PFSK-1 (cell line): ENCODE data around the gene FNTB.

ENCODE experiments used
- FOXP2 ChIP-seq: optimal IDR thresholded peaks from 2 replicates; pipeline ENCODE3; 2011; ENCODE audit warnings: borderline replicate concordance, control low read depth, inconsistent platforms; ENCODE audit not compliant: insufficient read depth; ENCODE audit errors: extremely low read length, extremely low read depth
- POLR2AphosphoS5 ChIP-seq: IDR thresholded peaks from 2 replicates; pipeline ENCODE4 v1.6.1; 2012; ENCODE audit warnings: low read depth, mild to moderate bottlenecking, control low read depth, low read length, moderate library complexity
- SIN3A ChIP-seq: IDR thresholded peaks from 2 replicates; pipeline ENCODE4 v1.6.1; 2012; ENCODE audit warnings: mild to moderate bottlenecking, low read length, moderate library complexity, borderline replicate concordance; ENCODE audit not compliant: insufficient read depth
- TAF1 ChIP-seq: IDR thresholded peaks from 2 replicates; pipeline ENCODE4 v1.6.1; 2012; ENCODE audit warnings: low read length, control low read depth, borderline replicate concordance; ENCODE audit not compliant: insufficient read depth
- TF ChIP-seq, protein P1 (sequence below), 2 experiments: IDR thresholded peaks; 2 replicates each; pipeline versions ENCODE4 v1.6.1 to v1.8.0; 2011 to 2012; ENCODE audit warnings: low read depth in 2 of 2, low read length in 2 of 2, control low read depth in 1 of 2, inconsistent platforms in 1 of 2, mild to moderate bottlenecking in 1 of 2, moderate library complexity in 1 of 2; ENCODE audit not compliant: insufficient read depth in 1 of 2

FNTB gene

DNA sequence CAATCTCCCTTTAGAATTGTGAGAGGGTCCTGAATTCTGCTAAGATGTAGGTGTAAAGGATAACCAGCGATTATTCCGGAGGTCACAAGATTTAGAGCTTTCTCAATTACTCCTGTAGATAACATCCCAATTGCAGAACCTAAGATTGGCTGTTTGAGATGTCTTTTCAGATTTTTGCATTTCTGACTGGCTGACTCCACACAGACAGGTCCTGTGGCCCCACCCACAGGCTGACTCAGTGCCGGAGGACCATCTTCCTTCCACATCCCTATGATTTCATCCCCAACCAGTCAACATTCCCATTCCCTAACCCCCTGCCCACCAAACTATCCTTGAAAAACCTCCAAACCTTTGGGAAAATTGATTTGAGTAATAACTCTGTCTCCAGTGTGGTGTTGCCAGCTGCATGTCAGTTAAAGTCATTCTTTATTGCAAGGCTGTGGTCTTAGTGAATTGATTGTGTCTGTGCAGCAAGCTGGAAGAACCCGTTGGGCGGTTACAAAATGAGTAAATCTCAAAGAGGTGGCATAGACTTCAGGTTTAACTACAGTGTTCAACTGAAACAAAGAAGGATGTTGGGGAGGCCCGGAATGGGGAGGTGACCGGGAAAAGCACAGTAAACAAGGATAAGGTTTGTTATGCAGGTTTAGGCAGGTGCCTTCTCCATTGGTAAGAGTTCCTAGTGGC is 10.6 kb downstream of the FNTB start:
- TF ChIP-seq POLR2AphosphoS5 = no peak
- TF ChIP-seq SIN3A = no peak
- TF ChIP-seq TAF1 = no peak
- no peak for TF ChIP-seq FOXP2
- TF ChIP-seq, protein P1, sequence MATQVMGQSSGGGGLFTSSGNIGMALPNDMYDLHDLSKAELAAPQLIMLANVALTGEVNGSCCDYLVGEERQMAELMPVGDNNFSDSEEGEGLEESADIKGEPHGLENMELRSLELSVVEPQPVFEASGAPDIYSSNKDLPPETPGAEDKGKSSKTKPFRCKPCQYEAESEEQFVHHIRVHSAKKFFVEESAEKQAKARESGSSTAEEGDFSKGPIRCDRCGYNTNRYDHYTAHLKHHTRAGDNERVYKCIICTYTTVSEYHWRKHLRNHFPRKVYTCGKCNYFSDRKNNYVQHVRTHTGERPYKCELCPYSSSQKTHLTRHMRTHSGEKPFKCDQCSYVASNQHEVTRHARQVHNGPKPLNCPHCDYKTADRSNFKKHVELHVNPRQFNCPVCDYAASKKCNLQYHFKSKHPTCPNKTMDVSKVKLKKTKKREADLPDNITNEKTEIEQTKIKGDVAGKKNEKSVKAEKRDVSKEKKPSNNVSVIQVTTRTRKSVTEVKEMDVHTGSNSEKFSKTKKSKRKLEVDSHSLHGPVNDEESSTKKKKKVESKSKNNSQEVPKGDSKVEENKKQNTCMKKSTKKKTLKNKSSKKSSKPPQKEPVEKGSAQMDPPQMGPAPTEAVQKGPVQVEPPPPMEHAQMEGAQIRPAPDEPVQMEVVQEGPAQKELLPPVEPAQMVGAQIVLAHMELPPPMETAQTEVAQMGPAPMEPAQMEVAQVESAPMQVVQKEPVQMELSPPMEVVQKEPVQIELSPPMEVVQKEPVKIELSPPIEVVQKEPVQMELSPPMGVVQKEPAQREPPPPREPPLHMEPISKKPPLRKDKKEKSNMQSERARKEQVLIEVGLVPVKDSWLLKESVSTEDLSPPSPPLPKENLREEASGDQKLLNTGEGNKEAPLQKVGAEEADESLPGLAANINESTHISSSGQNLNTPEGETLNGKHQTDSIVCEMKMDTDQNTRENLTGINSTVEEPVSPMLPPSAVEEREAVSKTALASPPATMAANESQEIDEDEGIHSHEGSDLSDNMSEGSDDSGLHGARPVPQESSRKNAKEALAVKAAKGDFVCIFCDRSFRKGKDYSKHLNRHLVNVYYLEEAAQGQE (IDR thresholded peaks at IDR 0.05; ENCODE audit: insufficient read depth in 1 of 2, low read depth in 2 of 2, low read length in 2 of 2) = no peak

DNA sequence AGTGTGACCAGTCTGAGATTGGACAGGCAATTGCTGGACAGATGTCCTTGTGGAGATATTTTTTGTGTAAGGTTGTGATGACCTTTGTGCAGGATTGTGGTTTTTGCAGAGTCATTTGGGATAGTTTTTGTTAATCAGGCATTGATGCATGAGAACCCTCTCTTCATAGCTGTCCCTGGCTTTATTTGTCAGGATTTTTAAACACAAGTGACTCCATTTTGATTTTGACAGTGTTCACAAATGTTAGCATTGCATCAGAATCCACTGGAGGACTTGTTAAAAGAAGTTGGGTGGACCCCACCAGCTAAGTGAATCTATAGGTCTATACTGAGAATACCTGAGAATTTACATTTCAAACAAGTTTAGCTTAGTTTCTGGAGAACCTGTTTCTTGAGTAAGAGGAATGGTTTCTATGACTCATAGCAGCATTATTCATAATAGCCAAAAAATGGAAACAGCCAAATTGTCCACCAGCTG is 11.8 kb downstream of the FNTB start:
- TF ChIP-seq FOXP2 = no peak

DNA sequence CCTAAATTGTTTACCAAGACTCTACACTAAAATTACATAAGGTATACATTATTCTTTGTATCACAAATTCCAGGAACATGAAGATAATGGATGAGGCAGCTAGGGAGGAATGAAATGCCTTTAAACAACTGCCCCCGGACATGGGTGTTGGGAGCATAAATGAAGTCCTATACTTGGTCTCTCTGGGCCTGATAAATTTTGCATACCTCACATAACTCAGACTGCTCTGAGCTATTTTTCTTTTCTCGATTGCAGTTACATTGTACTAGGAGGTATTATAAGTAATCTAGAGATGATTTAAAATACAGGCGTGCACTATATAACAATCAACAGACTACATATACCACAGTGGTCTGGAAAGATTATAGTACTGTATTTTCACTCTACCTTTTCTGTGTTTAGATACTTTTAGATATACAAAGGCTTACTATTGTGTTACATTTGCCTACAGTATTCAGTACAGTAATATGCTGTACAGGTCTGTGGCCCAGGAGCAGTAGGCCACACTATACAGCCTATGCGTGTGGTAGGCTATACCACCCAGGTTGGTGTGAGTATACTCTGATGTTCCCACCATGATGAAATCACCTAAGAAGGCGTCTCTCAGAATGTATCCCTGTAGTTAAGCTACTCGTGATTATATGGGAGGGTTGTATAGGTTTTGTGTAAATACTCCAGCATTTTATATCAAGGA is 14.3 kb downstream of the FNTB start:
- TF ChIP-seq FOXP2 (no peak), SIN3A (no peak), TAF1 (no peak), POLR2AphosphoS5 (no peak)
- TF ChIP-seq, protein P1 (IDR thresholded peaks at IDR 0.05; ENCODE audit: insufficient read depth in 1 of 2, low read depth in 2 of 2, low read length in 2 of 2) = no peak

DNA sequence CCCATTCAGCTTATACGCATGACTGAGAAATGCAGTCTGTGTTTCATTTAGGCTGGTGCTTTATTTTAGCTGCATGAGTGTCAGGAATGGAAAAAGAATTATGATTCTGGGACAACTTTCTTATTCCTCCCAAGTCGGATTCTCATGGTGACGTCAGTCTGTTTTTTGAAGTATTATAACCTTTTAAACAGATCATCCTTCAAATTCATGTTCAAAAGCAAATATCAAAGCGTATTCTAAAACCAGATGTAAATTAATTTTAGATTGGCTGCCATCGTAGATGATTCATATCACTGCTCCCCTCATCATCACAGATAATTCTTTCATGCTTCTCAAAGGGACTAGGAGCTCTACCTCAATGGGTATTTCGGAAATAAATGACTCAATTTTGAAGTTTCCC is 15.0 kb downstream of the FNTB start:
- no peak for TF ChIP-seq TAF1
- no peak for TF ChIP-seq SIN3A
- no peak for TF ChIP-seq POLR2AphosphoS5
- TF ChIP-seq, protein P1 (IDR thresholded peaks at IDR 0.05; ENCODE audit: insufficient read depth in 1 of 2, low read depth in 2 of 2, low read length in 2 of 2) = no peak
- no peak for TF ChIP-seq FOXP2

DNA sequence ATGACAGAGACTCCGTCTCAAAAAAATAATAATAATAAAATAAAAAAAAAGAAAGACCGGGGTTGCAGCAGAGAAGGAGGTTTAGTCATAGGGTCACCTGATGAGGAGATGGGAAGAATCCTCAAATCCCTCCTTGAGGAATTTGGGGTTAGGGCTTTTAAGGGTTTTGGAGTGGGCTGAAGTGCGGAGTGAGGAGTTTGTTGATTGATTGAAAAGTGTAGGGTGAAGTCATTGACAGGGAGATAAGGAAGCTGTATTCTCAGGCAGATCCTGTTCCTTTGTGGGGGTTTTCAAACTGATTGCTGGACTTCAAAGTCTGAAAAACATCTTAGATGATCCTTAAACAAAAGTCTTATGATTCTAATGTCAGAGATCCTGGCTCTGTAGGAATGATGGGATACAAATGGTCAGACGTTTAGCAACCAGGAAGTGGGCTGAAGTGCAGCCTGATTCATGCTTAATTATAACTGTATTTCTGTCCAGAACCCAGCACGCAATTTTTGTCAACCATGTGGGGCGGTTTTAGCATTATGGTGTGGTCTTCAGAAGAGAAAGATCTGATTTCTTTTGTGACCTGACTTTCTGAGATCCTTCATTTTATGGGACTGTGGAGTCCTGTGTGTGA is 16.0 kb downstream of the FNTB start:
- TF ChIP-seq, protein P1 (IDR thresholded peaks at IDR 0.05; ENCODE audit: insufficient read depth in 1 of 2, low read depth in 2 of 2, low read length in 2 of 2) = no peak
- TF ChIP-seq FOXP2 (no peak), TAF1 (no peak), SIN3A (no peak), POLR2AphosphoS5 (no peak)
